Vagina (tissue), 2 donors: ENCODE measurements around the gene KRT39.

Source experiments
- CTCF ChIP-seq, 3 experiments: fragments of 450-650 bp in 2 of 3; fragments of 200-600 bp in 1 of 3; sonication (generic) in 1 of 3; IDR thresholded peaks; one replicate each; pipeline ENCODE4 v1.5.1; 2017 to 2019; ENCODE audit warnings: antibody characterized with exemption in 3 of 3, mild to moderate bottlenecking in 2 of 3, moderate library complexity in 2 of 3
- POLR2A ChIP-seq, 2 donors: fragments of 450-650 bp; IDR thresholded peaks; one replicate each; pipeline ENCODE4 v1.6.1; 2017; ENCODE audit warnings: antibody characterized with exemption in 2 of 2, mild to moderate bottlenecking in 2 of 2, moderate library complexity in 2 of 2
- POLR2AphosphoS5 ChIP-seq, 2 donors: sonication (generic); formaldehyde crosslinking; IDR thresholded peaks; one replicate each; pipeline ENCODE4 v1.9.0; 2017; ENCODE audit warnings: antibody characterized with exemption in 2 of 2, mild to moderate bottlenecking in 2 of 2, low read depth in 1 of 2; ENCODE audit not compliant: insufficient read depth in 1 of 2

GRCh38 chr17:40975516-40975915 lies 8.8 kb upstream of the KRT39 start:
- TF ChIP-seq POLR2A (IDR thresholded peaks at IDR 0.05) (no peak), CTCF (IDR thresholded peaks at IDR 0.05) (no peak), POLR2AphosphoS5 (IDR thresholded peaks at IDR 0.05; ENCODE audit: insufficient read depth in 1 of 2, low read depth in 1 of 2) (no peak)
